PC-9 (cell line): Measurements from ENCODE around the gene LRRC56. TPM values are rescaled to one million over a fixed set of nuclear protein-coding genes. Genes with fewer than 3 reads are reported as not detected.

Experiments used
- BruUV-seq: library from RNA; stranded (reverse); fragments of 400-500 nt; replicated peaks from 2 replicates; lab custom pipeline; 2021; lab: Mats Ljungman, UMichigan
- CTCF ChIA-PET: fragments of 300-600 bp; sonication (Branson Sonifier 250); formaldehyde crosslinking; loops from one replicate; lab custom pipeline; 2022; ENCODE audit warnings: antibody characterized with exemption; lab: Charles Lee
- POLR2A ChIA-PET: fragments of 300-600 bp; sonication (Branson Sonifier 250); formaldehyde crosslinking; loops from one replicate; lab custom pipeline; 2022; ENCODE audit warnings: antibody characterized with exemption; ENCODE audit not compliant: unreplicated experiment; lab: Charles Lee
- DNase-seq, 2 experiments: peaks; one replicate each; pipeline versions ENCODE4 v3.0.0 to v3.0.0-alpha.2; 2015 to 2022; ENCODE audit warnings: mixed read lengths in 1 of 2
- H2AFZ ChIP-seq: fragments of 200-600 bp; sonication (generic); 2 replicates; pipeline ENCODE4 v1.8.1; 2017; ENCODE audit warnings: antibody characterized with exemption
- H3F3A ChIP-seq: fragments of 200-600 bp; sonication (generic); 2 replicates; pipeline ENCODE4 v1.8.1; 2017; ENCODE audit warnings: antibody characterized with exemption, mild to moderate bottlenecking, low read depth; ENCODE audit not compliant: insufficient read depth
- H3K27ac ChIP-seq: fragments of 200-600 bp; sonication (generic); 2 replicates; pipeline ENCODE4 v1.6.1; 2016; ENCODE audit warnings: mixed run types
- H3K27me3 ChIP-seq: fragments of 200-600 bp; sonication (generic); 2 replicates; pipeline ENCODE4 v1.6.1; 2016; ENCODE audit warnings: low read depth, mixed run types; ENCODE audit not compliant: insufficient read depth
- H3K36me3 ChIP-seq: fragments of 200-600 bp; sonication (generic); 2 replicates; pipeline ENCODE4 v1.6.1; 2016; ENCODE audit warnings: low read depth, mixed run types
- H3K4me1 ChIP-seq: fragments of 200-600 bp; sonication (generic); replicated peaks from 2 replicates; pipeline ENCODE4 v1.6.1; 2016; ENCODE audit warnings: mixed run types; ENCODE audit not compliant: insufficient read depth
- H3K4me2 ChIP-seq: fragments of 200-600 bp; sonication (generic); 2 replicates; pipeline ENCODE4 v1.6.1; 2017; ENCODE audit warnings: mixed run types
- H3K4me3 ChIP-seq: fragments of 200-600 bp; sonication (generic); 2 replicates; pipeline ENCODE4 v1.6.1; 2016; ENCODE audit warnings: mixed run types
- H3K79me2 ChIP-seq: fragments of 200-600 bp; sonication (generic); 2 replicates; pipeline ENCODE4 v1.6.1; 2017; ENCODE audit warnings: low read depth, mixed run types
- H3K9me2 ChIP-seq: fragments of 200-600 bp; sonication (generic); 2 replicates; pipeline ENCODE4 v1.8.1; 2017; ENCODE audit warnings: mild to moderate bottlenecking; ENCODE audit not compliant: insufficient read depth
- H3K9me3 ChIP-seq: fragments of 200-600 bp; sonication (generic); 2 replicates; pipeline ENCODE4 v1.8.1; 2016; ENCODE audit warnings: low read depth; ENCODE audit not compliant: insufficient read depth
- H4K20me1 ChIP-seq: fragments of 200-600 bp; sonication (generic); 2 replicates; pipeline ENCODE4 v1.8.1; 2017; ENCODE audit not compliant: insufficient read depth
- CTCF ChIP-seq: fragments of 200-600 bp; sonication (generic); conservative IDR thresholded peaks from 2 replicates; pipeline ENCODE4 v1.6.1; 2017; ENCODE audit warnings: mixed run types, antibody characterized with exemption, mild to moderate bottlenecking, moderate library complexity
- EZH2 ChIP-seq: fragments of 200-600 bp; sonication (generic); IDR thresholded peaks from 2 replicates; pipeline ENCODE4 v1.8.0; 2017; ENCODE audit warnings: antibody characterized with exemption, low read depth
- intact Hi-C: fragments of 100-400 bp; cut with micrococcal nuclease; formaldehyde crosslinking; loops from one replicate; pipeline ENCODE4 v1.10.0; 2022; ENCODE audit not compliant: unreplicated experiment
- total RNA-seq: library from RNA; stranded (reverse); gene quantifications from 2 replicates; pipeline ENCODE4 v1.2.3, GENCODE V29; 2021

Gene LRRC56
- total RNA-seq, 1 experiment from 2014 or later = 5.0 TPM

- no peaks in the 10 kb centered on the region for H3K79me2 ChIP-seq
- DNase-seq = no peak
- no peaks in the 10 kb centered on the region for H3K36me3 ChIP-seq
- H2AFZ ChIP-seq = no peak overlapping the region
- no peaks in the 10 kb centered on the region for H3K9me3 ChIP-seq
- TF ChIP-seq CTCF (no peak), EZH2 (no peak)
- H4K20me1 ChIP-seq = no peaks in the 10 kb centered on the region
- H3K4me2 ChIP-seq = 0 out of 2 replicates have a peak overlapping the region, but pooled peaks have one; percentile 64
- intact Hi-C loops = no loop called here
- H3K4me1 ChIP-seq = no peaks in the 10 kb centered on the region
- ChIA-PET POLR2A (no interaction called here), CTCF (no interaction called here)
- H3K27ac ChIP-seq = no peak overlapping the region
- no peaks in the 10 kb centered on the region for H3K9me2 ChIP-seq
- H3K27me3 ChIP-seq = no peaks in the 10 kb centered on the region
- H3K4me3 ChIP-seq = no peak overlapping the region
- H3F3A ChIP-seq = 0 out of 2 replicates have a peak, but pooled peaks cover 7% of the 10 kb centered on the region
- BruUV-seq = no TSS peak
Observed at GRCh38 chr11:553988-554340, 16.6 kb downstream of the LRRC56 start.

- H3K27ac ChIP-seq = no peak overlapping the region
- no peak overlapping the region for H3K4me3 ChIP-seq
- POLR2A ChIA-PET = interaction anchor here (0.5 kb wide), 1 partner anchor 272 kb away, joined by 10 read pairs; no protein-coding TSS in a partner anchor
- no peaks in the 10 kb centered on the region for H3K9me3 ChIP-seq
- H3F3A ChIP-seq = peaks cover 8% of the 10 kb centered on the region; the same call in 1 of the 2 replicates
- H3K4me1 ChIP-seq = no peaks in the 10 kb centered on the region
- H2AFZ ChIP-seq = no peak overlapping the region
- DNase-seq = peak in 1 of 2 experiments; percentile 54
- H3K9me2 ChIP-seq = no peaks in the 10 kb centered on the region
- intact Hi-C loops = no loop called here
- no peaks in the 10 kb centered on the region for H3K79me2 ChIP-seq
- TF ChIP-seq EZH2 = no peak
- TF ChIP-seq CTCF = peak; percentile 48; the same call in 1 of the 2 replicates
- H4K20me1 ChIP-seq = no peaks in the 10 kb centered on the region
- no TSS peak for BruUV-seq
- no peaks in the 10 kb centered on the region for H3K36me3 ChIP-seq
- no peaks in the 10 kb centered on the region for H3K27me3 ChIP-seq
- H3K4me2 ChIP-seq = peak overlapping the region; percentile 64
- CTCF ChIA-PET = interaction anchor here (1.2 kb wide), 1 partner anchor 172 kb away, joined by 3 read pairs; no protein-coding TSS in a partner anchor
Observed at GRCh38 chr11:554428-555226, 17.3 kb downstream of the LRRC56 start.

- no peaks in the 10 kb centered on the region for H3K27me3 ChIP-seq
- H3K4me1 ChIP-seq = no peaks in the 10 kb centered on the region
- H2AFZ ChIP-seq = no peak overlapping the region
- no peaks in the 10 kb centered on the region for H3K36me3 ChIP-seq
- intact Hi-C loops = no loop called here
- no peaks in the 10 kb centered on the region for H3K9me2 ChIP-seq
- CTCF ChIA-PET = interaction anchor here (1.2 kb wide), 1 partner anchor 171 kb away, joined by 3 read pairs; no protein-coding TSS in a partner anchor
- BruUV-seq = no TSS peak
- H3K9me3 ChIP-seq = no peaks in the 10 kb centered on the region
- no peak for DNase-seq
- H4K20me1 ChIP-seq = no peaks in the 10 kb centered on the region
- H3K4me3 ChIP-seq = no peak overlapping the region
- no peak overlapping the region for H3K4me2 ChIP-seq
- H3K79me2 ChIP-seq = no peaks in the 10 kb centered on the region
- POLR2A ChIA-PET = no interaction called here
- H3K27ac ChIP-seq = no peak overlapping the region
- no peak for TF ChIP-seq EZH2
- no peak for TF ChIP-seq CTCF
- H3F3A ChIP-seq = peaks cover 11% of the 10 kb centered on the region; the same call in 1 of the 2 replicates
Observed at GRCh38 chr11:555227-555779, 18.0 kb downstream of the LRRC56 start.
